H1 (cell line): Measurements from ENCODE around the gene RAMACL. TPM values are rescaled to one million over a fixed set of nuclear protein-coding genes. Genes with fewer than 3 reads are reported as not detected.

Source experiments
- CTCF ChIA-PET: fragments of 300-600 bp; sonication (Branson Sonifier 250); formaldehyde crosslinking; loops from one replicate; lab custom pipeline; 2021; ENCODE audit not compliant: partially characterized antibody; lab: Charles Lee
- POLR2A ChIA-PET: fragments of 300-600 bp; sonication (Branson Sonifier 250); formaldehyde crosslinking; loops from one replicate; lab custom pipeline; 2021; ENCODE audit warnings: inconsistent platforms; ENCODE audit not compliant: partially characterized antibody; lab: Charles Lee
- DNase-seq, 2 experiments: peaks; one replicate each; pipeline versions ENCODE4 v3.0.0 to v3.0.0-alpha.2; 2010 to 2022; ENCODE audit warnings: low spot score in 2 of 2, low read depth in 1 of 2, mixed read lengths in 1 of 2
- FAIRE-seq: peaks from 2 replicates; lab custom pipeline; 2011; peaks lifted over from hg19 to GRCh38; lab: Jason Lieb, UNC
- H2AFZ ChIP-seq: 2 replicates; pipeline ENCODE4 v1.8.1; 2012; ENCODE audit warnings: low read length, inconsistent platforms
- H2AK5ac ChIP-seq: 2 replicates; pipeline ENCODE4 v1.6.1; 2013; ENCODE audit warnings: low read depth, low read length
- H2BK120ac ChIP-seq: replicated peaks from 2 replicates; pipeline ENCODE3; 2013; ENCODE audit warnings: low read depth, low read length, inconsistent platforms
- H2BK12ac ChIP-seq: 2 replicates; pipeline ENCODE4 v1.6.1; 2013; ENCODE audit warnings: low read depth, low read length
- H2BK15ac ChIP-seq: 2 replicates; pipeline ENCODE4 v1.6.1; 2013; ENCODE audit warnings: low read length
- H2BK20ac ChIP-seq: 2 replicates; pipeline ENCODE4 v1.6.1; 2013; ENCODE audit warnings: low read length
- H2BK5ac ChIP-seq: 2 replicates; pipeline ENCODE4 v1.6.1; 2013; ENCODE audit warnings: low read depth, low read length
- H3K14ac ChIP-seq: 2 replicates; pipeline ENCODE4 v1.6.1; 2013; ENCODE audit warnings: inconsistent platforms; ENCODE audit not compliant: insufficient read length
- H3K18ac ChIP-seq: 2 replicates; pipeline ENCODE4 v1.6.1; 2013; ENCODE audit warnings: low read length; ENCODE audit errors: extremely low read depth
- H3K23ac ChIP-seq: 2 replicates; pipeline ENCODE4 v1.6.1; 2013; ENCODE audit warnings: inconsistent platforms; ENCODE audit not compliant: insufficient read length
- H3K23me2 ChIP-seq: 2 replicates; pipeline ENCODE4 v1.6.1; 2013; ENCODE audit warnings: low read depth, low read length
- H3K27ac ChIP-seq: 2 replicates; pipeline ENCODE4 v1.6.1; 2011; ENCODE audit warnings: low read depth, low read length, inconsistent platforms
- H3K27me3 ChIP-seq, 4 experiments: replicated peaks in 1 of 4; 1 replicate in 1 of 4; 2 replicates in 3 of 4; pipeline versions ENCODE4 v1.6.1 to v1.8.1; 2011 to 2013; ENCODE audit warnings: low read length in 3 of 4, mild to moderate bottlenecking in 3 of 4, inconsistent platforms in 2 of 4, mixed read lengths in 2 of 4, moderate library complexity in 1 of 4; ENCODE audit not compliant: control insufficient read depth in 3 of 4, insufficient read depth in 3 of 4; ENCODE audit errors: extremely low read depth in 1 of 4
- H3K36me3 ChIP-seq, 4 experiments: 2 replicates each; pipeline versions ENCODE4 v1.6.1 to v1.8.1; 2011 to 2013; ENCODE audit warnings: mild to moderate bottlenecking in 4 of 4, low read length in 3 of 4, moderate library complexity in 2 of 4, control low read depth in 1 of 4, inconsistent platforms in 1 of 4; ENCODE audit not compliant: insufficient read depth in 4 of 4, control insufficient read depth in 2 of 4
- H3K4ac ChIP-seq: replicated peaks from 2 replicates; pipeline ENCODE3; 2013; ENCODE audit warnings: low read length, low read depth, mixed read lengths, inconsistent platforms; ENCODE audit not compliant: insufficient read length
- H3K4me1 ChIP-seq, 4 experiments: replicated peaks in 1 of 4; 1 replicate in 1 of 4; 2 replicates in 3 of 4; pipeline versions ENCODE4 v1.6.1 to v1.8.1; 2011 to 2013; ENCODE audit warnings: low read length in 3 of 4, inconsistent platforms in 2 of 4, mixed read lengths in 1 of 4; ENCODE audit not compliant: insufficient read depth in 4 of 4, control insufficient read depth in 3 of 4
- H3K4me2 ChIP-seq, 2 experiments: 2 replicates each; pipeline versions ENCODE4 v1.6.1 to v1.8.1; 2011 to 2013; ENCODE audit warnings: low read depth in 2 of 2, low read length in 2 of 2, control low read depth in 1 of 2, inconsistent platforms in 1 of 2, mild to moderate bottlenecking in 1 of 2; ENCODE audit not compliant: insufficient read depth in 1 of 2
- H3K4me3 ChIP-seq, 4 experiments: fragments of 200-600, 300-600 bp in 1 of 4; sonication (generic), shearing (Covaris generic), sonication (Bioruptor Twin) in 1 of 4; 2 replicates each; pipeline versions ENCODE4 v1.5.1 to v1.8.1; 2011 to 2016; ENCODE audit warnings: low read length in 4 of 4, low read depth in 3 of 4, control low read depth in 2 of 4, inconsistent platforms in 2 of 4, mild to moderate bottlenecking in 2 of 4, mixed read lengths in 1 of 4, moderate library complexity in 1 of 4; ENCODE audit not compliant: insufficient read depth in 2 of 4; ENCODE audit errors: extremely low read depth in 1 of 4
- H3K56ac ChIP-seq: replicated peaks from 2 replicates; pipeline ENCODE3; 2013; ENCODE audit warnings: low read depth, mild to moderate bottlenecking, mixed read lengths, low read length, inconsistent platforms; ENCODE audit not compliant: insufficient read length
- H3K79me1 ChIP-seq: 2 replicates; pipeline ENCODE4 v1.6.1; 2013; ENCODE audit warnings: low read depth, low read length, control low read depth
- H3K79me2 ChIP-seq, 2 experiments: 2 replicates each; pipeline versions ENCODE4 v1.6.1 to v1.8.1; 2012 to 2013; ENCODE audit warnings: low read length in 2 of 2, mild to moderate bottlenecking in 2 of 2, inconsistent platforms in 1 of 2; ENCODE audit not compliant: insufficient read depth in 2 of 2, control insufficient read depth in 1 of 2
- H3K9ac ChIP-seq, 4 experiments: replicated peaks in 1 of 4; 1 replicate in 1 of 4; 2 replicates in 3 of 4; pipeline versions ENCODE4 v1.6.1 to v1.8.1; 2011 to 2013; ENCODE audit warnings: low read depth in 3 of 4, low read length in 3 of 4, control low read depth in 2 of 4, mild to moderate bottlenecking in 2 of 4, moderate library complexity in 2 of 4, inconsistent platforms in 1 of 4; ENCODE audit errors: extremely low read depth in 1 of 4
- H3K9me3 ChIP-seq, 2 experiments: 2 replicates each; pipeline versions ENCODE4 v1.6.1 to v1.8.1; 2012 to 2013; ENCODE audit warnings: mild to moderate bottlenecking in 2 of 2, moderate library complexity in 2 of 2, control low read depth in 1 of 2, inconsistent platforms in 1 of 2, low read depth in 1 of 2, low read length in 1 of 2, mixed read lengths in 1 of 2; ENCODE audit not compliant: insufficient read depth in 2 of 2
- H4K20me1 ChIP-seq, 2 experiments: replicated peaks in 1 of 2; 2 replicates each; pipeline versions ENCODE3 to v1.8.1; 2011 to 2013; ENCODE audit warnings: inconsistent platforms in 2 of 2, low read length in 2 of 2, mild to moderate bottlenecking in 1 of 2; ENCODE audit not compliant: insufficient read depth in 2 of 2, control insufficient read depth in 1 of 2
- H4K5ac ChIP-seq: 2 replicates; pipeline ENCODE4 v1.6.1; 2013; ENCODE audit warnings: low read length, low read depth, mixed read lengths, inconsistent platforms; ENCODE audit not compliant: insufficient read length
- H4K8ac ChIP-seq: 2 replicates; pipeline ENCODE4 v1.8.0; 2013; ENCODE audit warnings: mild to moderate bottlenecking, moderate library complexity, low read length, inconsistent platforms; ENCODE audit not compliant: insufficient read depth; ENCODE audit errors: extremely low read depth
- H4K91ac ChIP-seq: replicated peaks from 2 replicates; pipeline ENCODE3; 2013; ENCODE audit warnings: low read length, mixed read lengths, inconsistent platforms; ENCODE audit not compliant: insufficient read length
- EP300 ChIP-seq, 2 experiments: IDR thresholded peaks; 1 replicate in 1 of 2; 2 replicates in 1 of 2; pipeline ENCODE4 v1.6.1; 2011 to 2012; ENCODE audit warnings: low read depth in 2 of 2, low read length in 2 of 2, mild to moderate bottlenecking in 2 of 2, borderline replicate concordance in 1 of 2, inconsistent platforms in 1 of 2, moderate library complexity in 1 of 2
- HDAC2 ChIP-seq, 2 experiments: fragments of 300-600 bp in 1 of 2; sonication (generic) in 1 of 2; IDR thresholded peaks; 2 replicates each; pipeline ENCODE4 v1.6.1; 2011 to 2012; ENCODE audit warnings: low read depth in 2 of 2, low read length in 2 of 2, mild to moderate bottlenecking in 2 of 2, moderate library complexity in 2 of 2, borderline replicate concordance in 1 of 2, inconsistent platforms in 1 of 2
- JUN ChIP-seq: IDR thresholded peaks from 2 replicates; pipeline ENCODE4 v1.6.1; 2011; ENCODE audit warnings: low read depth, mild to moderate bottlenecking, improper control_type of control experiment, low read length
- JUND ChIP-seq: IDR thresholded peaks from 2 replicates; pipeline ENCODE4 v1.6.1; 2011; ENCODE audit warnings: mild to moderate bottlenecking, improper control_type of control experiment, low read length
- KDM4A ChIP-seq: IDR thresholded peaks from one replicate; pipeline ENCODE4 v1.7.1; 2012; ENCODE audit warnings: low read depth, mild to moderate bottlenecking, moderate library complexity, low read length, inconsistent platforms; ENCODE audit not compliant: severe bottlenecking
- KDM5A ChIP-seq: fragments of 200-600 bp; IDR thresholded peaks from 2 replicates; pipeline ENCODE4 v1.7.1; 2012; ENCODE audit warnings: mild to moderate bottlenecking, low read length, inconsistent platforms, mixed read lengths
- POLR2AphosphoS5 ChIP-seq: IDR thresholded peaks from 2 replicates; pipeline ENCODE4 v1.6.1; 2011; ENCODE audit warnings: low read depth, low read length
- RAD21 ChIP-seq, 2 experiments: IDR thresholded peaks in 1 of 2; conservative IDR thresholded peaks in 1 of 2; 2 replicates each; pipeline ENCODE4 v1.6.1; 2011; ENCODE audit warnings: low read depth in 2 of 2, low read length in 2 of 2, improper control_type of control experiment in 1 of 2, inconsistent platforms in 1 of 2, mild to moderate bottlenecking in 1 of 2, moderate library complexity in 1 of 2
- SIRT6 ChIP-seq: IDR thresholded peaks from one replicate; pipeline ENCODE4 v1.7.1; 2012; ENCODE audit warnings: low read length, inconsistent platforms
- SP4 ChIP-seq: IDR thresholded peaks from 2 replicates; pipeline ENCODE4 v1.6.1; 2012; ENCODE audit warnings: low read length, inconsistent platforms
- TAF1 ChIP-seq: IDR thresholded peaks from 2 replicates; pipeline ENCODE4 v1.6.1; 2011; ENCODE audit warnings: mild to moderate bottlenecking, low read depth, low read length
- TBP ChIP-seq: IDR thresholded peaks from 2 replicates; pipeline ENCODE4 v1.6.1; 2011; ENCODE audit warnings: low read depth, low read length, improper control_type of control experiment
- ZNF274 ChIP-seq: IDR thresholded peaks from 2 replicates; pipeline ENCODE4 v1.7.0; 2012; ENCODE audit warnings: low read length, borderline replicate concordance; ENCODE audit errors: extremely low read depth
- WGBS, 2 experiments: shearing (Covaris generic) in 1 of 2; methylation state at CpG; one replicate each; pipeline versions ENCODE4 v1.1.6 to v1.1.7; 2013 to 2015; ENCODE audit warnings: low lambda C conversion rate in 2 of 2, mixed read lengths in 2 of 2, inconsistent platforms in 1 of 2, low coverage in 1 of 2, missing lambda C conversion rate in 1 of 2; ENCODE audit not compliant: insufficient replicate concordance in 2 of 2, insufficient coverage in 1 of 2, insufficient read length in 1 of 2; ENCODE audit errors: extremely low coverage in 1 of 2, missing lambda C conversion rate in 1 of 2; 5-methylcytosine and 5-hydroxymethylcytosine counted together
- polyA plus RNA-seq, 7 experiments: library from polyadenylated mRNA; depleted of rRNA in 3 of 7; stranded (reverse) in 5 of 7; unstranded in 2 of 7; fragments of >200 nt in 5 of 7; fragments of 200-250 nt in 2 of 7; gene quantifications; 1 replicate in 5 of 7; 2 replicates in 1 of 7; 4 replicates in 1 of 7; pipeline versions ENCODE4 v1.2.1 to v1.2.3, GENCODE V29; 2011 to 2013; ENCODE audit warnings: missing spikeins in 2 of 7, mixed read lengths in 2 of 7
- total RNA-seq: library from RNA; stranded (reverse); fragmentation: NEBNext Ultra II Directional; extraction: Animal tissue kit (Norgen Biotek cat#: 25700); gene quantifications from 2 replicates; pipeline ENCODE4 v1.2.1, GENCODE V29; 2021

The RAMACL gene
- total and polyA plus RNA-seq, 2 of the 8 experiments (the other 6 are each of a cell fraction or from before 2014, with no cell fraction given) = 0.23 to 0.97 TPM

- no peak overlapping the region for H3K56ac ChIP-seq
- no peak for DNase-seq
- H2BK20ac ChIP-seq = no peak overlapping the region
- H4K91ac ChIP-seq = no peak overlapping the region
- H3K4me1 ChIP-seq = peaks cover 2 to 7% (median 4%) of the 10 kb centered on the region in 4 experiments; a peak in 4 of 7 replicates
- H3K4me2 ChIP-seq = no peak overlapping the region
- no peak overlapping the region for H3K18ac ChIP-seq
- peaks cover 6% of the 10 kb centered on the region; the same call in 1 of the 2 replicates for H3K79me1 ChIP-seq
- no peaks in the 10 kb centered on the region for H3K36me3 ChIP-seq
- H4K20me1 ChIP-seq = peaks cover 0 to 2% of the 10 kb centered on the region in 2 experiments
- H2BK15ac ChIP-seq = no peak overlapping the region
- no peak overlapping the region for H4K5ac ChIP-seq
- H2BK12ac ChIP-seq = no peak overlapping the region
- H3K79me2 ChIP-seq = peaks cover 0 to 15% of the 10 kb centered on the region in 2 experiments; a peak in 2 of 4 replicates
- no peak overlapping the region for H2BK120ac ChIP-seq
- H2BK5ac ChIP-seq = no peak overlapping the region
- ChIA-PET CTCF (interaction anchor here (0.7 to 2.8 kb wide), 6 partner anchors 9 to 271 kb away, joined by 3 to 13 read pairs (median 3); no protein-coding TSS in a partner anchor), POLR2A (interaction anchor here (0.6 to 1.8 kb wide), 6 partner anchors 9 to 113 kb away, joined by 3 to 4 read pairs (median 3); no protein-coding TSS in a partner anchor)
- no peaks in the 10 kb centered on the region for H3K27me3 ChIP-seq
- H3K23me2 ChIP-seq = no peaks in the 10 kb centered on the region
- no peak overlapping the region for H3K4me3 ChIP-seq
- H3K27ac ChIP-seq = no peak overlapping the region
- H3K23ac ChIP-seq = no peak overlapping the region
- no peak overlapping the region for H3K9ac ChIP-seq
- H3K4ac ChIP-seq = no peak overlapping the region
- no peak overlapping the region for H4K8ac ChIP-seq
- H3K14ac ChIP-seq = no peak overlapping the region
- 90% methylated on average over 3 of the region's 3 CpGs; no CpG with 5 or more reads in 1 of the 2 experiments for WGBS, 2 experiments
- H3K9me3 ChIP-seq = no peaks in the 10 kb centered on the region
- FAIRE-seq = no peak
- no peak overlapping the region for H2AK5ac ChIP-seq
- no peak overlapping the region for H2AFZ ChIP-seq
- TF ChIP-seq KDM4A (no peak), RAD21 (IDR thresholded peaks at IDR 0.05 in 1 of 2, conservative IDR thresholded peaks at IDR 0.05 in 1 of 2; ENCODE audit: low read depth in 2 of 2, low read length in 2 of 2) (no peak), SIRT6 (no peak), SP4 (no peak), POLR2AphosphoS5 (no peak), EP300 (IDR thresholded peaks at IDR 0.05; ENCODE audit: borderline replicate concordance in 1 of 2, low read depth in 2 of 2, low read length in 2 of 2) (no peak), ZNF274 (no peak), JUND (no peak), TBP (no peak), JUN (no peak), TAF1 (no peak), KDM5A (no peak), HDAC2 (IDR thresholded peaks at IDR 0.05; ENCODE audit: borderline replicate concordance in 1 of 2, low read depth in 2 of 2, low read length in 2 of 2) (no peak)
These were observed 2.3 kb downstream of the RAMACL start for GRCh38 chr6:166584155-166584554.
